Colonic mucosa (tissue), 4 donors: ENCODE measurements around the gene REG4. TPM values are rescaled to one million over a fixed set of nuclear protein-coding genes. Genes with fewer than 3 reads are reported as not detected.

ENCODE experiments used
- DNase-seq: peaks from one replicate; pipeline ENCODE4 v3.0.0-alpha.2; 2020
- H3K27ac ChIP-seq: fragments of 200-600 bp; one replicate; pipeline ENCODE4 v1.8.0; 2021
- H3K27me3 ChIP-seq: fragments of 200-600 bp; one replicate; pipeline ENCODE4 v1.8.0; 2021
- H3K36me3 ChIP-seq: fragments of 200-600 bp; one replicate; pipeline ENCODE4 v1.8.0; 2021
- H3K4me1 ChIP-seq: fragments of 200-600 bp; one replicate; pipeline ENCODE4 v1.8.0; 2021; ENCODE audit warnings: mild to moderate bottlenecking
- H3K4me3 ChIP-seq: fragments of 200-600 bp; one replicate; pipeline ENCODE4 v1.8.0; 2021
- H3K9ac ChIP-seq, 2 donors: one replicate each; pipeline ENCODE4 v1.7.0; 2013; ENCODE audit warnings: control low read depth in 2 of 2, low read depth in 2 of 2, low read length in 2 of 2
- H3K9me3 ChIP-seq: fragments of 200-600 bp; one replicate; pipeline ENCODE4 v1.8.0; 2021
- CTCF ChIP-seq: fragments of 200-600 bp; IDR thresholded peaks from one replicate; pipeline ENCODE4 v1.8.0; 2022; ENCODE audit warnings: antibody characterized with exemption, mild to moderate bottlenecking
- intact Hi-C: fragments of 100-400 bp; cut with DNase I; formaldehyde crosslinking; loops from one replicate; pipeline ENCODE4 v1.14.1; 2022
- total RNA-seq, 2 donors: library from RNA; stranded (reverse); fragmentation: NEBNext Ultra II Directional in 1 of 2; extraction: Animal tissue kit (Norgen Biotek cat#: 25700) in 1 of 2; gene quantifications; one replicate each; pipeline ENCODE4 v1.2.1, GENCODE V29; 2021
- donor health status: healthy.
- donor health status: DM: no; HTN: no; CAD: no.
- donor health status: DM: no; HTN: no; CAD: no.

REG4 gene
- total RNA-seq, 2 donors from 2014 or later: 90.2 to 169 TPM

GRCh38 chr1:119748040-119748439 is 63.2 kb downstream of the REG4 start:
- H3K27ac ChIP-seq: no peak overlapping the region
- no peak for TF ChIP-seq CTCF
- intact Hi-C loops: loop anchor here (10.0 kb wide), 2 partner anchors 137 to 197 kb away; no protein-coding TSS in a partner anchor

GRCh38 chr1:119747451-119747850 is 63.8 kb downstream of the REG4 start:
- intact Hi-C loops: loop anchor here (10.0 kb wide), 2 partner anchors 137 to 197 kb away; no protein-coding TSS in a partner anchor
- Histone ChIP-seq H3K36me3 (no peaks in the 10 kb centered on the region), H3K9ac (no peak overlapping the region)

More at GRCh38 chr1:119748040-119748439, 63.2 kb downstream of the REG4 start:
- DNase-seq: no peak
- Histone ChIP-seq H3K4me1 (no peaks in the 10 kb centered on the region), H3K9ac (no peak overlapping the region), H3K4me3 (no peak overlapping the region), H3K36me3 (no peaks in the 10 kb centered on the region), H3K27me3 (no peaks in the 10 kb centered on the region), H3K9me3 (no peaks in the 10 kb centered on the region)

GRCh38 chr1:119745034-119745433 is 66.2 kb downstream of the REG4 start:
- no peak overlapping the region for H3K27ac ChIP-seq
- H3K27me3 ChIP-seq: no peaks in the 10 kb centered on the region
- intact Hi-C loops: loop anchor here (10.0 kb wide), 2 partner anchors 140 to 200 kb away; no protein-coding TSS in a partner anchor
- no peaks in the 10 kb centered on the region for H3K9me3 ChIP-seq
- no peak for TF ChIP-seq CTCF
- H3K4me3 ChIP-seq: no peak overlapping the region
- H3K36me3 ChIP-seq: no peaks in the 10 kb centered on the region
- no peaks in the 10 kb centered on the region for H3K4me1 ChIP-seq
- no peak overlapping the region for H3K9ac ChIP-seq
- no peak for DNase-seq

More at GRCh38 chr1:119747451-119747850, 63.8 kb downstream of the REG4 start:
- H3K27me3 ChIP-seq: no peaks in the 10 kb centered on the region
- H3K9me3 ChIP-seq: no peaks in the 10 kb centered on the region
- no peak overlapping the region for H3K27ac ChIP-seq
- no peaks in the 10 kb centered on the region for H3K4me1 ChIP-seq
- no peak for DNase-seq
- no peak for TF ChIP-seq CTCF
- H3K4me3 ChIP-seq: no peak overlapping the region

- no peak overlapping the region for H3K4me3 ChIP-seq
- H3K9me3 ChIP-seq: no peaks in the 10 kb centered on the region
- H3K27ac ChIP-seq: no peak overlapping the region
- TF ChIP-seq CTCF: no peak
- no peaks in the 10 kb centered on the region for H3K36me3 ChIP-seq
- no peak overlapping the region for H3K9ac ChIP-seq
- no peaks in the 10 kb centered on the region for H3K27me3 ChIP-seq
- intact Hi-C loops: loop anchor here (5.0 to 10.0 kb wide), 3 partner anchors 63 to 200 kb away; no protein-coding TSS in a partner anchor
- no peaks in the 10 kb centered on the region for H3K4me1 ChIP-seq
- no peak for DNase-seq
These were observed 66.7 kb downstream of the REG4 start for GRCh38 chr1:119744598-119744942.

Other genes with a start within 250 kb of the REG4 start
- gene ZNF697, start 163.2 kb downstream of the REG4 start, total RNA-seq: 1 to 10 TPM; 2.1 to 3.2 TPM
- 10 to 100 TPM in 1 of 2 donors, 1 to 10 TPM in 1; 6.3 to 11.6 TPM for gene PHGDH, start 99.5 kb downstream of the REG4 start, total RNA-seq
- 100 to 1,000 TPM; 271 to 374 TPM for gene HMGCS2, start 42.6 kb downstream of the REG4 start, total RNA-seq
- gene ADAM30, start 85.1 kb upstream of the REG4 start, total RNA-seq: not detected